ENCODE measurements around the gene HNRNPA2B1.
"Not testable (repeated sequence)": the region's sequence is repeated elsewhere in the genome, so short reads cannot be mapped to it uniquely, and the experiment has no call there.

Gene HNRNPA2B1

GRCh38 chr7:26160896-26161295, 39.6 kb downstream of the HNRNPA2B1 start:
- no peak for DNase-seq

GRCh38 chr7:26159243-26159642, 41.3 kb downstream of the HNRNPA2B1 start:
- no peak for DNase-seq

DNA sequence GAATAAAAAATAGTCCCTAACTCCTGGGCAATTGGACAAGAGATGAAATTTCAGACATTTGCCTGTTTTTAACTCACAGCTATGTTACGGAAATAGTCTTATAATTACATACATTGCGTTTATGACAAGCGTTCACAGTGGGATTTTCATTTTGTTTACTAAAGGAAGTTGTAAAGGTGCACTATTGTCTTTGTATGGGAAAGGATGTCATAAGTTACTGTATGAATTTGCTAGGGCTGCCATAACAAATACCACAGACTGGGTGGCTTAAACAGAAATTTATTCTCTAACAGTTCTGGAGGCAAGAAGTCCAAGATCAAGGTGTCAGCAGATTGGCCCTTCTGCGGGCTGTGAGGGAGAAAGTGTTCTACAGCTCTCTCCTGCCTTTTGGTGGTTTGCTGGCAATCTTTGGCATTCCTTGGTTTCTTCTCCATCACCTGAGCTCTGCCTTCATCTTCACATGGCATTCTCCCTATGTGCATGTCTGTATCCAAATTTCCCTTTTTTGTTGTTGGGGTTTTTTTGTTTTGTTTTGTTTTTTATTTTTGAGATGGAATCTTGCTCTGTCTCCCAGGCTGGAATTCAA, 42.9 kb downstream of the HNRNPA2B1 start:
- DNase-seq: peak; percentile 34

- DNase-seq: peak; percentile 11
These were observed 43.8 kb downstream of the HNRNPA2B1 start for GRCh38 chr7:26156451-26157420.

DNA sequence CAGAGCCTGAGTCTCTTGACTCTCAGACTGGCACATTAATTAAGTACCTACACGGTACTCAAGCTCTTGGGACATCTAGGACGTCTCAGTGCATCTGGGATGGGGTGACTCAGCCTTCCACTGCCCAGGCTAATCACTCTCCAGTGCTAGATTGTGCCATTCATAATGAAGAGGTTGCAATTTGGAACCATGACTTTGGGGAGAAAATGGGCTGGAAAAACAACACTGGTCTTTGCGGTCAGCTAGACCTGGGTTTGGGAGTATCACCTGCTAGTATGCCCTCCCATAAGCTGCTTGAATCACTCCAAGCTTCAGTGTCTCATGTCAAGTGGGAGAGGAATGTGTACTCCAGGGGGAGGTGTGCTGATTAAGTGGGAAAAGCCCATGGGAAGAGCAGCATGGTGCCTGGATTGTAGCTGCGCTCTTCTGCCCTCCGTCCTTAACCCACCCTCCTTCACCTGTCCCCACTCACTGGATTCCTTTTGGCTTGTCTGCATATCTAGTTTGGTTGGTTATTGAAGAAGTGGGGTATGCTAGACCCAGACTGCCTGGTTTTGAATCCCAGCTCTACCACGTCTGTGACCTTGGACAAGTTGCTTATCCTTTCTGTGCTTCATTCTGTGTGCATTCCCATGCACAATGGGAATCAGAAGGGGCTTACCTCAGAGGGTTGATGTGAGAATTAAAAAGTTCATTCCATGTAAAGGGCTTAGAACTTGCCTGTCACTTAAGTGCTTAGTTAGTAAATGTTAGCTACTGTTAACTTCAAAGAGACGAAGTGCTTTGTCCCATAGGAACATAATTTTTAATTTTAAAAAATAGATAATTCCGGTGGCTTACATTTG, 44.8 kb downstream of the HNRNPA2B1 start:
- DNase-seq: no peak

DNA sequence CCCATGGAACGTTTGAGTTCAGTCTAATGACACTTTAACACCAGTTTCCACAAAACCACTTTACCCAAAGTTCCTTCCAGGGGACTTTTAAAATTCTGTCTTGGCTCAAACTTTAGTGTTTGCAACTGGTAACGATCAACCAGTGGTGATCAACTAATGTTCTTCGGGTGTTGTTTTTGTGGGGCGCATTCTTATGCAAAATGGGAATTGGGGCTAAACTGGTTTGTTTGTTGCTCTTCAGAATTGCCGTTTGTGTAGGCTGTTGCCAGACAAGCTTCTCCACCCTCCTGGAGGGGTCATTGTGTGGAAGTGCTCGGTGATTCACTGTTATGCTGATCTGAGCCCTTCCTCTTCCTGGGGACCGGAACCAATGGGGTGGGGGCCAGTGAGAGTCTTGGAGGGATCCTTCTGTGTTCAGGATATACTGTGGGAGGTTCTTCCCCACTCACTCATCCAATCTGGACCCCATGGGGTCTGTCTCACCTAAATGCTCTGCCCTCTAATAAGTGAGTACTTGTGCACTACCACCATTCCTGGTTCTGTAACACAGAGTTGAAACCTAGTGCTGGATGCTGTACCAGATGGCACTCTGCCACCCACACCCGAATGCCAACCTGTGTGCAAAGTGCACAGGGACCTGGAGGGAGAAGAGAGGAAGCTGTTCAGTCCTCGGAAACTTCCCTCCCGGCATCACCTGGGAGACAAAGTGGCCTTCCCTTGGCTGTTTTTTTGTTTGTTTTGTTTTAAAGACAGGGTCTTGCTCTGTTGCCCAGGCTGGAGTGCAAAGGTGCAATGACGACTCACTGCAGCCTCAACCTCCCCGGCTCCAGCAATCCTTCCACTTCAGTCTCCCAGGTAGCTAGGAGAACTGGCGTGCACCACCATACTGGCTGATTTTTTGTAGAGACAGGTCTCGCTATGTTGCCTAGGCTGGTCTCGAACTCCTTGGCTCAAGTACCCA, 46.4 kb downstream of the HNRNPA2B1 start:
- DNase-seq: no peak

GRCh38 chr7:26153241-26153822, 47.2 kb downstream of the HNRNPA2B1 start:
- peak; percentile 44 for DNase-seq

GRCh38 chr7:26152782-26153240, 47.7 kb downstream of the HNRNPA2B1 start:
- peak; percentile 51 for DNase-seq

DNA sequence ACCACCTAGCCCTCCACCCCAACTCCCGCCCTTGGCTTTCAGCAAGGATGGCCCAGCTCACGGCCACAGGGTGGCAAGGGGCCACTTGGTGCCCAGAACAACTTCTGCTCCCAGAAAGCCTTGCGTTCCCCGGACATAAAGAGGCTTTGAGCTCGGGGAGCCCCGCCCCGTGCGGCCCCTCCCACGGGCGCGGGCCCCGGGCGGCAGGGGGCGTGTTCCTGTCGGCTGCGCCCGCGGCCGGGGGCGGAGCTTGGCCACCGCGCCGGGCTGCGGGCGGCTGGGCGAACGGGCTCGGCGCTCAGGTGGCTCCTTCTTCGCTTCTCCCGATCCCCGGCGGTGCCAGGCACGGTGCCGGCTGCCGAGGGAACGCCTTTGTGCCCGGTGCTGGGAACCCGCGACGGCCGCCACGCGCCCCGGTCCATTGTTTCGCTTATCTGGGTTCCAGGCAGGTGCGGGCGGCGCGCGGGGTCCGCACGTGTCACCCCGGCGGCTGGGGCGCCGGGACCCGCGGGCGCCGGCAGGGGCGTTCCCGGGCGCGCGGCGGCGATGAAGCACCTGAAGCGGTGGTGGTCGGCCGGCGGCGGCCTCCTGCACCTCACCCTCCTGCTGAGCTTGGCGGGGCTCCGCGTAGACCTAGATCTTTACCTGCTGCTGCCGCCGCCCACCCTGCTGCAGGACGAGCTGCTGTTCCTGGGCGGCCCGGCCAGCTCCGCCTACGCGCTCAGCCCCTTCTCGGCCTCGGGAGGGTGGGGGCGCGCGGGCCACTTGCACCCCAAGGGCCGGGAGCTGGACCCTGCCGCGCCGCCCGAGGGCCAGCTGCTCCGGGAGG, 48.4 kb downstream of the HNRNPA2B1 start, which contains the start of gene NFE2L3:
Gene NFE2L3 (plus strand): TSS at position 246 of the 829 bp plus-strand sequence. CDS start 301 bp downstream, at position 547.
- peak; percentile 92 for DNase-seq

DNA sequence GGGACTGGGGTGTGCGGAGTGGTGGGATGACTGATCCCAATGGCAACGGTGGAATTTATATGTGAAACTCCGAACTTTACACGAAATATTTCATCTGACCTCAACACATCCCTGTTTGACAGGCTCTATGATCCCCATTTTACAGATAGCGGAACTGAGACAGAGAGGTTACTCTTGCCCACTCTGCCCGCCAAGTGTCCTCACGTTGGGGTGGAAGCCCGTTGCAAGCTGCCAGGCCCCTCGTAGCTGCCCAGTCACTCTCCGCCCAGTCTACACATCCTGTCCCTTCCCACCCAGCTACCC, 48.9 kb downstream of the HNRNPA2B1 start:
- DNase-seq: no peak

- peak; percentile 18 for DNase-seq
These were observed 49.5 kb downstream of the HNRNPA2B1 start for GRCh38 chr7:26151096-26151495.

GRCh38 chr7:26149391-26149977, 51.1 kb downstream of the HNRNPA2B1 start:
- no peak for DNase-seq

GRCh38 chr7:26148307-26148700, 52.2 kb downstream of the HNRNPA2B1 start:
- not testable (repeated sequence) for DNase-seq

GRCh38 chr7:26147646-26148306, 52.8 kb downstream of the HNRNPA2B1 start:
- not testable (repeated sequence) for DNase-seq

DNA sequence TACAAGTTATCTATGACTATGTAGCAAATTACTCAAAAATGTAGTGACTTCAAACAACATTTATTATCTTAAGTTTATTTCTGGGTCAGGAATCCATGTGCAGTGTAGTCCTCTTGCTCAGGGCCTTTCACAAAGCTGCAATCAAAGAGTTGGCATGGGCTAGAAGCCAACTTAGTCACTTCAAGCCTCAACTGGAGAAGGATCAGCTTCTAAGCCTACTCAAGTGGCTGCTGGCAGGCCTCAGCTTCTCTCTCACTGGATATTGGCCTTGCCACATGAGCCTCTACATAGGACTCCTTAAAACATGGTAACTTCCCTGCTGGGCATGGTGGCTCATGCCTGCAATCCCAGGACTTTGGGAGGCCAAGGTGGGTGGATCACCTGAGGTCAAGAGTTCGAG, 53.5 kb downstream of the HNRNPA2B1 start:
- DNase-seq: no peak

- no peak for DNase-seq
These were observed 55.3 kb downstream of the HNRNPA2B1 start for GRCh38 chr7:26145238-26145637.

DNA sequence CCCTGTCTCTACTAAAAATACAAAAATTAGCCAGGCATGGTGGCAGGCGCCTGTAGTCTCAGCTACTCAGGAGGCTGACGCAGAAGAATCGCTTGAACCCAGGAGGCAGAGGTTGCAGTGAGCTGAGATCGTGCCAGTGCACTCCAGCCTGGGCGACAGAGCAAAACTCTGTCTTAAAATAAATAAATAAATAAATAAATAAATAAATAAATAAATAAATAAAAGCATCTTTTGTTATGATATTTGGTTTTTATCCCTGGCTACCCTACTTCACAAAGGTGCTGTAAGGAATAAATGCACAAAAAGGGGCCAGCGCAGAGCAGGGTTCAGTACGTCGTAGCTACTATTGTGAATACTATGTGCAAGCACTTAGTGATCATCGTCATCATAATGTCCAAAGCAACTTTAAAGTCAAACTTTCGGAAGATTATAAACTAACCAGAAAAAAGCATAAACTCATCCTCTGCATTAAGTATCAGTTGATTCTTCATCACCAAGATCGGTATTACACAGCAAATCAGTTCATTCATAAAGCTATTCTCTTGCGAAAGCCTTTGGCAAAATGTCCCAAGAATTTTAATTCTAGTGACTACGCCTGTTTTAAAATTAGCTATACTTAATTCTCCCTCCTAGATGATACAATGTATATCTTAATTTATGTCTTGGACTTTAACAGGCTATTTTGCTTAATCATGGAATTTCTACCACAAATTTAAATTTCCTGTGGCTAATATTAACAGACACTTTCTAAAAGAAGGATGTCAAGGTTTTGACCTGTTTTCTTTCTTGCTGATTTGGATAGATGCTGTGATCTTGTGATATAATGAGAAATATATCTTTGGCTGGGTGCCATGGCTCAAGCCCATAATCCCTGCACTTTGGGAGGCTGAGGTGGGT, 56.1 kb downstream of the HNRNPA2B1 start:
- no peak for DNase-seq

GRCh38 chr7:26143298-26144048, 57.1 kb downstream of the HNRNPA2B1 start:
- DNase-seq: no peak

Measured in NCI-H69 (cell line).